SKM-1 (cell line): ENCODE data around the gene TMIE.
"Not testable (repeated sequence)": the region's sequence is repeated elsewhere in the genome, so short reads cannot be mapped to it uniquely, and the experiment has no call there.

ENCODE experiments used
- DNase-seq: peaks from one replicate; lab custom pipeline; 2025; ENCODE audit not compliant: unreplicated experiment; lab: John Stamatoyannopoulos, UW

TMIE gene

GRCh38 chr3:46682974-46683373 is 18.2 kb upstream of the TMIE start:
- DNase-seq: no peak

- no peak for DNase-seq
Observed at GRCh38 chr3:46684891-46685290, 16.3 kb upstream of the TMIE start.

- no peak for DNase-seq
Observed at GRCh38 chr3:46685446-46685845, 15.7 kb upstream of the TMIE start.

- DNase-seq: no peak
Observed at GRCh38 chr3:46690798-46691197, 10.4 kb upstream of the TMIE start.

GRCh38 chr3:46692566-46692990 is 8.6 kb upstream of the TMIE start:
- DNase-seq: no peak

- no peak for DNase-seq
Observed at GRCh38 chr3:46693038-46693891, 7.9 kb upstream of the TMIE start, which contains the start of gene ALS2CL. ALS2CL (minus strand) TSS chr3:46693679; CDS start chr3:46689440, 4,239 bp downstream.

- no peak for DNase-seq
Observed at GRCh38 chr3:46693892-46694226, 7.3 kb upstream of the TMIE start.

GRCh38 chr3:46694520-46694919 is 6.7 kb upstream of the TMIE start:
- no peak for DNase-seq

GRCh38 chr3:46695177-46695961 is 5.8 kb upstream of the TMIE start:
- peak; percentile 83 for DNase-seq

GRCh38 chr3:46695962-46696894 is 5.0 kb upstream of the TMIE start:
- DNase-seq: no peak

GRCh38 chr3:46699676-46700523 is 1.3 kb upstream of the TMIE start:
- DNase-seq: peak; percentile 51

- no peak for DNase-seq
Observed at GRCh38 chr3:46700772-46701171, 420 bp upstream of the TMIE start.

GRCh38 chr3:46702246-46703012 is 1.2 kb downstream of the TMIE start:
- no peak for DNase-seq

- no peak for DNase-seq
Observed at GRCh38 chr3:46703013-46703520, 1.9 kb downstream of the TMIE start.

- DNase-seq: not testable (repeated sequence)
Observed at GRCh38 chr3:46704346-46704745, 3.2 kb downstream of the TMIE start.

- DNase-seq: no peak
Observed at GRCh38 chr3:46705022-46705530, 3.9 kb downstream of the TMIE start.

GRCh38 chr3:46705751-46706552 is 4.8 kb downstream of the TMIE start:
- DNase-seq: no peak
